Keratinocyte (primary cell): ENCODE results near the gene AMBRA1. TPM values are rescaled to one million over a fixed set of nuclear protein-coding genes. Genes with fewer than 3 reads are reported as not detected.

Experiments
- DNase-seq: peaks from one replicate; pipeline ENCODE4 v3.0.0-alpha.2; 2011; ENCODE audit warnings: low read depth, missing footprints, low spot score
- FAIRE-seq: peaks from 2 replicates; lab custom pipeline; 2011; peaks lifted over from hg19 to GRCh38; lab: Jason Lieb, UNC
- H2AFZ ChIP-seq: 2 replicates; pipeline ENCODE4 v1.6.0; 2012; ENCODE audit warnings: low read length, control low read depth, inconsistent platforms; ENCODE audit not compliant: control insufficient read depth
- H3K27ac ChIP-seq: 2 replicates; pipeline ENCODE4 v1.5.1; 2011; ENCODE audit warnings: low read length; ENCODE audit not compliant: control insufficient read depth, insufficient read depth
- H3K27me3 ChIP-seq: 3 replicates; pipeline ENCODE4 v1.6.0; 2011; ENCODE audit warnings: low read length; ENCODE audit not compliant: control insufficient read depth, insufficient read depth; ENCODE audit errors: extremely low read depth
- H3K36me3 ChIP-seq, 2 experiments: 2 replicates in 1 of 2; 3 replicates in 1 of 2; pipeline ENCODE4 v1.5.1; 2011; ENCODE audit warnings: low read length in 2 of 2, mild to moderate bottlenecking in 1 of 2; ENCODE audit not compliant: control insufficient read depth in 2 of 2, insufficient read depth in 2 of 2; ENCODE audit errors: extremely low read depth in 1 of 2
- H3K4me1 ChIP-seq: 3 replicates; pipeline ENCODE4 v1.5.1; 2011; ENCODE audit warnings: low read length; ENCODE audit not compliant: control insufficient read depth, insufficient read depth; ENCODE audit errors: extremely low read depth
- H3K4me2 ChIP-seq: 3 replicates; pipeline ENCODE4 v1.6.0; 2011; ENCODE audit warnings: low read depth, low read length; ENCODE audit not compliant: control insufficient read depth, insufficient read depth; ENCODE audit errors: extremely low read depth
- H3K4me3 ChIP-seq, 3 experiments: fragments of 200-600 bp in 1 of 3; sonication (generic) in 1 of 3; 2 replicates in 2 of 3; 3 replicates in 1 of 3; pipeline ENCODE4 v1.5.1; 2011 to 2016; ENCODE audit warnings: low read length in 3 of 3, mild to moderate bottlenecking in 3 of 3, control low read depth in 2 of 3, inconsistent platforms in 1 of 3, low read depth in 1 of 3, mixed read lengths in 1 of 3, mixed run types in 1 of 3, moderate library complexity in 1 of 3; ENCODE audit not compliant: control insufficient read depth in 2 of 3, insufficient read depth in 2 of 3; ENCODE audit errors: extremely low read depth in 1 of 3
- H3K79me2 ChIP-seq: 2 replicates; pipeline ENCODE4 v1.6.0; 2012; ENCODE audit warnings: low read length; ENCODE audit not compliant: control insufficient read depth, insufficient read depth
- H3K9ac ChIP-seq: 3 replicates; pipeline ENCODE4 v1.6.0; 2011; ENCODE audit warnings: low read length; ENCODE audit not compliant: control insufficient read depth, insufficient read depth; ENCODE audit errors: extremely low read depth
- H3K9me1 ChIP-seq: 3 replicates; pipeline ENCODE4 v1.6.0; 2011; ENCODE audit warnings: low read length; ENCODE audit not compliant: control insufficient read depth, insufficient read depth; ENCODE audit errors: extremely low read depth
- H3K9me3 ChIP-seq: 2 replicates; pipeline ENCODE4 v1.5.1; 2012; ENCODE audit warnings: low read depth, low read length; ENCODE audit not compliant: control insufficient read depth
- H4K20me1 ChIP-seq: 3 replicates; pipeline ENCODE4 v1.6.0; 2011; ENCODE audit warnings: low read length; ENCODE audit not compliant: control insufficient read depth, insufficient read depth; ENCODE audit errors: extremely low read depth
- CTCF ChIP-seq, 3 experiments: IDR thresholded peaks in 1 of 3; conservative IDR thresholded peaks in 1 of 3; optimal IDR thresholded peaks in 1 of 3; 2 replicates in 2 of 3; 3 replicates in 1 of 3; pipeline versions ENCODE3 to v1.5.1; 2011; ENCODE audit warnings: low read length in 3 of 3, mild to moderate bottlenecking in 3 of 3, moderate library complexity in 2 of 3, control low read depth in 1 of 3, inconsistent platforms in 1 of 3; ENCODE audit not compliant: insufficient read depth in 2 of 3; ENCODE audit errors: extremely low read depth in 1 of 3
- EZH2 ChIP-seq: IDR thresholded peaks from one replicate; pipeline ENCODE4 v1.6.1; 2012; ENCODE audit warnings: inconsistent platforms, mild to moderate bottlenecking, low read length, moderate library complexity
- dilution Hi-C: fragments of 300-500 bp; cut with MboI; formaldehyde crosslinking; loops from one replicate; pipeline ENCODE4 v1.7.0; 2020; ENCODE audit warnings: low sequenced_read_pairs; ENCODE audit not compliant: extremely low pct_ligation_motif_present
- polyA plus RNA-seq, 5 experiments: library from polyadenylated mRNA; depleted of rRNA in 3 of 5; stranded (reverse) in 3 of 5; stranded (forward) in 1 of 5; unstranded in 1 of 5; fragments of >200 nt; gene quantifications; 1 replicate in 1 of 5; 2 replicates in 3 of 5; 3 replicates in 1 of 5; pipeline versions ENCODE4 v1.2.1 to v1.2.3, GENCODE V29; 2011 to 2012; ENCODE audit warnings: missing spikeins in 2 of 5, low read depth in 1 of 5, low replicate concordance in 1 of 5

The AMBRA1 gene
- polyA plus RNA-seq, 1 donor (not counting 4 experiments of a cell fraction or from before 2014, with no cell fraction given) = 10.5 TPM

GRCh38 chr11:46377831-46378230 is 216.0 kb downstream of the AMBRA1 start:
- H4K20me1 ChIP-seq = no peaks in the 10 kb centered on the region
- peaks cover 10 to 28% of the 10 kb centered on the region in 2 experiments for H3K36me3 ChIP-seq
- dilution Hi-C loops = no loop called here

GRCh38 chr11:46377290-46377689 is 216.5 kb downstream of the AMBRA1 start:
- H3K9me3 ChIP-seq = no peaks in the 10 kb centered on the region
- H4K20me1 ChIP-seq = no peaks in the 10 kb centered on the region
- no peak overlapping the region for H3K4me3 ChIP-seq
- DNase-seq = no peak
- TF ChIP-seq EZH2 (no peak), CTCF (optimal IDR thresholded peaks at IDR 0.05 in 1 of 3, IDR thresholded peaks at IDR 0.05 in 1 of 3, conservative IDR thresholded peaks at IDR 0.05 in 1 of 3; ENCODE audit: extremely low read depth in 1 of 3, insufficient read depth in 2 of 3, low read length in 3 of 3) (no peak)
- FAIRE-seq = no peak
- H3K79me2 ChIP-seq = no peaks in the 10 kb centered on the region
- H3K9ac ChIP-seq = no peak overlapping the region
- dilution Hi-C loops = no loop called here
- no peaks in the 10 kb centered on the region for H3K9me1 ChIP-seq
- H2AFZ ChIP-seq = no peak overlapping the region
- H3K4me2 ChIP-seq = no peak overlapping the region
- peaks cover 10 to 31% of the 10 kb centered on the region in 2 experiments for H3K36me3 ChIP-seq
- H3K27me3 ChIP-seq = peaks cover 6% of the 10 kb centered on the region
- H3K27ac ChIP-seq = no peak overlapping the region
- peaks cover 7% of the 10 kb centered on the region for H3K4me1 ChIP-seq

More at GRCh38 chr11:46377831-46378230, 216.0 kb downstream of the AMBRA1 start:
- FAIRE-seq (no peak), DNase-seq (no peak)
- Histone ChIP-seq H3K4me2 (no peak overlapping the region), H2AFZ (no peak overlapping the region), H3K4me3 (no peak overlapping the region), H3K27ac (no peak overlapping the region), H3K9me1 (no peaks in the 10 kb centered on the region), H3K79me2 (no peaks in the 10 kb centered on the region), H3K4me1 (peaks cover 7% of the 10 kb centered on the region), H3K27me3 (peaks cover 10% of the 10 kb centered on the region), H3K9me3 (no peaks in the 10 kb centered on the region), H3K9ac (no peak overlapping the region)
- no peak for TF ChIP-seq CTCF (optimal IDR thresholded peaks at IDR 0.05 in 1 of 3, IDR thresholded peaks at IDR 0.05 in 1 of 3, conservative IDR thresholded peaks at IDR 0.05 in 1 of 3; ENCODE audit: extremely low read depth in 1 of 3, insufficient read depth in 2 of 3, low read length in 3 of 3)
- TF ChIP-seq EZH2 = no peak
